Measurements from ENCODE around the gene VPS51. TPM values are rescaled to one million over a fixed set of nuclear protein-coding genes. Genes with fewer than 3 reads are reported as not detected.

Gene VPS51
- total and polyA plus RNA-seq, 2 of the 13 experiments (the other 11 are each of a cell fraction or from before 2014, with no cell fraction given): 76.3 to 90.6 TPM

DNA sequence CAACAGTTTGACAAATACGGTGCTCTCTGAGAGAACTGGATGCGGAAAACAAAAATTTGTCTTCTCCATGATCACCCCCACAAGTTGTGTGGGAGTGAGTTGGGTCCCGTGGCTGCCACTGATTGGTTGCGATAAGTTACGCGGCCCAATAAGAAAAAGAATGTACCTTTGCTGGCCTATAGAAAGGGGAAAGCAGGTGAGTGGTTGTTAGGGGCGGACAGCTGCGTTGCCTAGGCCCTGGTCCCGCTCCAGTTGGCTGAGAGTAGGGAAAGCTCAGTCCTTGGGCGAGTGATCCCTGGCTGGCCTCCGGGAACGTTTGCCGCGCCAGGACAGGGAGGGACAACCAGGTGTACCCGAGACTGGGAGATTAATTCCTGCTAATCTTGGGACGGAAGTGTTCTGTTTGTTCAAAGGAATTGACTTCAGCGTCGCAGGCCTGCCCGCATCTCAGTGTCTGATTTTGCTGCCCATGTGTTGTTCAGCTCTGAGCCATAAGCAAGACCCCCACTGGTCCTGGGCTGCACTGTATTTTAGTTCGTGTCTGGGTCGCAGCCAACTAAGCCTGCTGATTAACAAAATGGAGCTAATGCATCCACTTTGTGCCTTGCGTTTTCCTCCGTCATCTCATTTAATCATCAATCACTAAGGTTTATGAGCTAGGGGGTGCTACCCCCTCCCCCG, 39.1 kb downstream of the VPS51 start (continued):
- TF ChIP-seq, protein P1, sequence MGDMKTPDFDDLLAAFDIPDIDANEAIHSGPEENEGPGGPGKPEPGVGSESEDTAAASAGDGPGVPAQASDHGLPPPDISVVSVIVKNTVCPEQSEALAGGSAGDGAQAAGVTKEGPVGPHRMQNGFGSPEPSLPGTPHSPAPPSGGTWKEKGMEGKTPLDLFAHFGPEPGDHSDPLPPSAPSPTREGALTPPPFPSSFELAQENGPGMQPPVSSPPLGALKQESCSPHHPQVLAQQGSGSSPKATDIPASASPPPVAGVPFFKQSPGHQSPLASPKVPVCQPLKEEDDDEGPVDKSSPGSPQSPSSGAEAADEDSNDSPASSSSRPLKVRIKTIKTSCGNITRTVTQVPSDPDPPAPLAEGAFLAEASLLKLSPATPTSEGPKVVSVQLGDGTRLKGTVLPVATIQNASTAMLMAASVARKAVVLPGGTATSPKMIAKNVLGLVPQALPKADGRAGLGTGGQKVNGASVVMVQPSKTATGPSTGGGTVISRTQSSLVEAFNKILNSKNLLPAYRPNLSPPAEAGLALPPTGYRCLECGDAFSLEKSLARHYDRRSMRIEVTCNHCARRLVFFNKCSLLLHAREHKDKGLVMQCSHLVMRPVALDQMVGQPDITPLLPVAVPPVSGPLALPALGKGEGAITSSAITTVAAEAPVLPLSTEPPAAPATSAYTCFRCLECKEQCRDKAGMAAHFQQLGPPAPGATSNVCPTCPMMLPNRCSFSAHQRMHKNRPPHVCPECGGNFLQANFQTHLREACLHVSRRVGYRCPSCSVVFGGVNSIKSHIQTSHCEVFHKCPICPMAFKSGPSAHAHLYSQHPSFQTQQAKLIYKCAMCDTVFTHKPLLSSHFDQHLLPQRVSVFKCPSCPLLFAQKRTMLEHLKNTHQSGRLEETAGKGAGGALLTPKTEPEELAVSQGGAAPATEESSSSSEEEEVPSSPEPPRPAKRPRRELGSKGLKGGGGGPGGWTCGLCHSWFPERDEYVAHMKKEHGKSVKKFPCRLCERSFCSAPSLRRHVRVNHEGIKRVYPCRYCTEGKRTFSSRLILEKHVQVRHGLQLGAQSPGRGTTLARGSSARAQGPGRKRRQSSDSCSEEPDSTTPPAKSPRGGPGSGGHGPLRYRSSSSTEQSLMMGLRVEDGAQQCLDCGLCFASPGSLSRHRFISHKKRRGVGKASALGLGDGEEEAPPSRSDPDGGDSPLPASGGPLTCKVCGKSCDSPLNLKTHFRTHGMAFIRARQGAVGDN (CRISPR knock-in tag; IDR thresholded peaks at IDR 0.05): peak; percentile 45
- no peak for TF ChIP-seq ZNF12 (CRISPR knock-in tag; IDR thresholded peaks at IDR 0.05)
- TF ChIP-seq DRAP1 (CRISPR knock-in tag; IDR thresholded peaks at IDR 0.05): peak; percentile 91
- TF ChIP-seq ZNF317 (CRISPR knock-in tag; IDR thresholded peaks at IDR 0.05): no peak
- 0 out of 2 replicates have a peak, but pooled peaks have one; percentile 29 for TF ChIP-seq SRY (CRISPR knock-in tag; IDR thresholded peaks at IDR 0.05)
- TF ChIP-seq TBL1XR1 (IDR thresholded peaks at IDR 0.05; ENCODE audit: borderline replicate concordance, low read length, partially characterized antibody): no peak
- no peak for TF ChIP-seq ONECUT2 (CRISPR knock-in tag; IDR thresholded peaks at IDR 0.05)
- TF ChIP-seq ZNF160 (CRISPR knock-in tag; IDR thresholded peaks at IDR 0.05): no peak
- TF ChIP-seq ELF3 (CRISPR knock-in tag; IDR thresholded peaks at IDR 0.05): no peak
- TF ChIP-seq ZHX2 (IDR thresholded peaks at IDR 0.05; ENCODE audit: low read depth): no peak
- no peak for TF ChIP-seq ZHX2 (CRISPR knock-in tag; IDR thresholded peaks at IDR 0.05; ENCODE audit: borderline replicate concordance)
- TF ChIP-seq POLR2A (IDR thresholded peaks at IDR 0.05; ENCODE audit: insufficient read depth in 1 of 2, low read depth in 2 of 2, low read length in 2 of 2): peak; percentile 82 to 93; a peak in 3 of 4 replicates
- no peak for TF ChIP-seq MBNL3 (CRISPR knock-in tag; conservative IDR thresholded peaks at IDR 0.05)
- no peak for TF ChIP-seq CCAR2 (optimal IDR thresholded peaks at IDR 0.05; ENCODE audit: low read depth, low read length)
- TF ChIP-seq SMC3 (IDR thresholded peaks at IDR 0.05; ENCODE audit: low read length): no peak
- no peak for TF ChIP-seq ZNF850 (CRISPR knock-in tag; conservative IDR thresholded peaks at IDR 0.05)
- TF ChIP-seq CREB1 (IDR thresholded peaks at IDR 0.05): peak; percentile 31; the same call in 1 of the 2 replicates
- TF ChIP-seq CREB1 (CRISPR knock-in tag; IDR thresholded peaks at IDR 0.05): no peak; the same call in 1 of the 2 replicates
- no peak for TF ChIP-seq ZBTB7B (CRISPR knock-in tag; IDR thresholded peaks at IDR 0.05)
- peak; percentile 78; the same call in 1 of the 2 replicates for TF ChIP-seq ZNF788 (CRISPR knock-in tag; IDR thresholded peaks at IDR 0.05; ENCODE audit: borderline replicate concordance)
